ENCODE measurements around the gene KCNA5. TPM values are rescaled to one million over a fixed set of nuclear protein-coding genes. Genes with fewer than 3 reads are reported as not detected.

The KCNA5 gene
- total RNA-seq, 2 experiments from 2014 or later, result not detected

GRCh38 chr12:5015711-5016492, 27.8 kb upstream of the KCNA5 start:
- Mint-ChIP-seq H3K4me3 (no peak overlapping the region), H3K27me3 (peaks cover 7% of the 10 kb centered on the region), H3K27ac (no peak overlapping the region), H3K36me3 (ENCODE audit: low read depth) (no peaks in the 10 kb centered on the region), H3K4me1 (ENCODE audit: low read depth) (no peaks in the 10 kb centered on the region), H3K9me3 (no peaks in the 10 kb centered on the region)
- ChIA-PET CTCF (no interaction called here), POLR2A (no interaction called here)
- Histone ChIP-seq H3K4me1 (ENCODE audit: insufficient read depth, low read length) (no peaks in the 10 kb centered on the region), H3K27me3 (ENCODE audit: control insufficient read depth in 1 of 2, insufficient read depth in 2 of 2, low read length in 2 of 2) (no peaks in the 10 kb centered on the region), H3K27ac (ENCODE audit: low read depth in 1 of 2, low read length in 2 of 2) (no peak overlapping the region), H3K36me3 (ENCODE audit: insufficient read depth, low read length) (no peaks in the 10 kb centered on the region), H3K4me3 (ENCODE audit: low read length) (no peak overlapping the region), H3K9me3 (ENCODE audit: control insufficient read depth in 1 of 2, insufficient read depth in 1 of 2, low read length in 2 of 2) (no peaks in the 10 kb centered on the region)
- DNase-seq, result no peak
- intact Hi-C loops (cut with DNase I, micrococcal nuclease), result no loop called here
- no peak for ATAC-seq (ENCODE audit: poor library complexity)
- no peak for TF ChIP-seq CTCF (IDR thresholded peaks at IDR 0.05)

GRCh38 chr12:5016526-5016925, 27.2 kb upstream of the KCNA5 start:
- intact Hi-C loops (cut with DNase I, micrococcal nuclease), result no loop called here

GRCh38 chr12:5017638-5018348, 25.9 kb upstream of the KCNA5 start:
- no peak for DNase-seq
- Mint-ChIP-seq H3K9me3 (no peaks in the 10 kb centered on the region), H3K36me3 (ENCODE audit: low read depth) (no peaks in the 10 kb centered on the region), H3K4me1 (ENCODE audit: low read depth) (no peaks in the 10 kb centered on the region), H3K4me3 (no peak overlapping the region), H3K27me3 (peaks cover 9% of the 10 kb centered on the region), H3K27ac (no peak overlapping the region)
- no peaks in the 10 kb centered on the region for H3K4me1 ChIP-seq (ENCODE audit: insufficient read depth, low read length)
- H3K9me3 ChIP-seq (ENCODE audit: control insufficient read depth in 1 of 2, insufficient read depth in 1 of 2, low read length in 2 of 2), result no peaks in the 10 kb centered on the region
- no peaks in the 10 kb centered on the region for H3K36me3 ChIP-seq (ENCODE audit: insufficient read depth, low read length)
- H3K27ac ChIP-seq (ENCODE audit: low read depth in 1 of 2, low read length in 2 of 2), result no peak overlapping the region
- POLR2A ChIA-PET, result no interaction called here
- H3K27me3 ChIP-seq (ENCODE audit: control insufficient read depth in 1 of 2, insufficient read depth in 2 of 2, low read length in 2 of 2), result peaks cover 0 to 1% of the 10 kb centered on the region in 2 experiments
- no peak for ATAC-seq (ENCODE audit: poor library complexity)
- no peak overlapping the region for H3K4me3 ChIP-seq (ENCODE audit: low read length)
- intact Hi-C loops (cut with DNase I, micrococcal nuclease), result no loop called here
- no peak for TF ChIP-seq CTCF (IDR thresholded peaks at IDR 0.05)
- CTCF ChIA-PET, result no interaction called here

More at GRCh38 chr12:5016526-5016925, 27.2 kb upstream of the KCNA5 start:
- Mint-ChIP-seq H3K4me3 (no peak overlapping the region), H3K9me3 (no peaks in the 10 kb centered on the region), H3K4me1 (ENCODE audit: low read depth) (no peaks in the 10 kb centered on the region), H3K27ac (no peak overlapping the region), H3K36me3 (ENCODE audit: low read depth) (no peaks in the 10 kb centered on the region), H3K27me3 (peaks cover 7% of the 10 kb centered on the region)
- no peaks in the 10 kb centered on the region for H3K9me3 ChIP-seq (ENCODE audit: control insufficient read depth in 1 of 2, insufficient read depth in 1 of 2, low read length in 2 of 2)
- no peak for TF ChIP-seq CTCF (IDR thresholded peaks at IDR 0.05)
- no peaks in the 10 kb centered on the region for H3K4me1 ChIP-seq (ENCODE audit: insufficient read depth, low read length)
- DNase-seq (no peak), ATAC-seq (ENCODE audit: poor library complexity) (no peak)
- no peaks in the 10 kb centered on the region for H3K36me3 ChIP-seq (ENCODE audit: insufficient read depth, low read length)
- ChIA-PET POLR2A (no interaction called here), CTCF (no interaction called here)
- H3K27ac ChIP-seq (ENCODE audit: low read depth in 1 of 2, low read length in 2 of 2), result no peak overlapping the region
- no peaks in the 10 kb centered on the region for H3K27me3 ChIP-seq (ENCODE audit: control insufficient read depth in 1 of 2, insufficient read depth in 2 of 2, low read length in 2 of 2)
- no peak overlapping the region for H3K4me3 ChIP-seq (ENCODE audit: low read length)
